Ishikawa (cell line): Measurements from ENCODE around the gene FAM181A.

Experiments
- CREB1 ChIP-seq: IDR thresholded peaks from 2 replicates; pipeline ENCODE4 v1.6.1; 2012; ENCODE audit warnings: low read depth
- EGR1 ChIP-seq: IDR thresholded peaks from 2 replicates; pipeline ENCODE4 v1.6.1; 2012
- NFIC ChIP-seq: IDR thresholded peaks from 2 replicates; pipeline ENCODE4 v1.6.1; 2012
- TAF1 ChIP-seq: IDR thresholded peaks from 2 replicates; pipeline ENCODE4 v1.6.1; 2012; ENCODE audit warnings: low read depth, mild to moderate bottlenecking
- TF ChIP-seq, protein P1 (sequence below): IDR thresholded peaks from 2 replicates; pipeline ENCODE4 v1.6.1; 2012; ENCODE audit warnings: low read depth, mild to moderate bottlenecking
- TF ChIP-seq, protein P2 (sequence below): IDR thresholded peaks from 2 replicates; pipeline ENCODE4 v1.6.1; 2012

DNA sequence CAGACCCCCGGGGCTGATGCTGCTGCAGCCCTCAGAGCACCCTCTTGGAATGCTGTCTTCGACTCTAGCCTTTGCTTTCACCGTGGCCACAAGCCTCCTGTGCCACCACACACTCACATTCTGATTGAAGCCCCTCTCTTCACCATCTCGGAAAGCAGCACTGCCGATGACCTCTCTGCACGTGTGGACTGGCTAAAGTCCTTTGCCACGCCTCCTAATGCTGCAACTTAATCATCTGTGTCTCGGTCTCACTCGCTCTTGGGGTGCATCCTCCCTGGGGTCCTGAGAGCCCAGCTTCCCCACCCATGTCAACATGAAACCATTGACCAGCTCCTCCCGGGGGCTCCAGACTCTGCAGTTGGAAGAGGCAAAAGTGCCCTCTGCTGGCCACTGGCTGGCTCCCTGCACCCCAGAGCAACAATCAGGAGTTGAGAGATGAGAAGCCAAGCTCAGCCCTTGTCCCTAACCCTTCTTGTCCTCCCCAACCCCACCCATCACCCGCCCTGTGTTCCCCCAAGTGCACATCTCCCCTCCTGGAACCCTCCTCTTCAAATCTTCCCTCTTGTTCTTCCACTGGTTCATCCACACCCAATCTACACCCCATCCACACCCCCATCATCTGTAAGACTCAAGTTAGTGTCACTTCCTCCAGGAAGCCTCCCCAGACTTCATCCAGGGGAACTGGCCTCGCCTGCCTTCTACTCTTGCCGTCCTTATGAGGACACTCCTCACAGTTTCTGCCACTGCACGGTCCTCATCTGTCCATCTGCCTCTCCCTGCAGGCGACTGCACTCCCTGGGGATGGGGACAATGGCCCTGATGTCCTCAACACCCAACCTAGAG, 23.6 kb upstream of the FAM181A start:
- no peak for TF ChIP-seq NFIC
- TF ChIP-seq, protein P1, sequence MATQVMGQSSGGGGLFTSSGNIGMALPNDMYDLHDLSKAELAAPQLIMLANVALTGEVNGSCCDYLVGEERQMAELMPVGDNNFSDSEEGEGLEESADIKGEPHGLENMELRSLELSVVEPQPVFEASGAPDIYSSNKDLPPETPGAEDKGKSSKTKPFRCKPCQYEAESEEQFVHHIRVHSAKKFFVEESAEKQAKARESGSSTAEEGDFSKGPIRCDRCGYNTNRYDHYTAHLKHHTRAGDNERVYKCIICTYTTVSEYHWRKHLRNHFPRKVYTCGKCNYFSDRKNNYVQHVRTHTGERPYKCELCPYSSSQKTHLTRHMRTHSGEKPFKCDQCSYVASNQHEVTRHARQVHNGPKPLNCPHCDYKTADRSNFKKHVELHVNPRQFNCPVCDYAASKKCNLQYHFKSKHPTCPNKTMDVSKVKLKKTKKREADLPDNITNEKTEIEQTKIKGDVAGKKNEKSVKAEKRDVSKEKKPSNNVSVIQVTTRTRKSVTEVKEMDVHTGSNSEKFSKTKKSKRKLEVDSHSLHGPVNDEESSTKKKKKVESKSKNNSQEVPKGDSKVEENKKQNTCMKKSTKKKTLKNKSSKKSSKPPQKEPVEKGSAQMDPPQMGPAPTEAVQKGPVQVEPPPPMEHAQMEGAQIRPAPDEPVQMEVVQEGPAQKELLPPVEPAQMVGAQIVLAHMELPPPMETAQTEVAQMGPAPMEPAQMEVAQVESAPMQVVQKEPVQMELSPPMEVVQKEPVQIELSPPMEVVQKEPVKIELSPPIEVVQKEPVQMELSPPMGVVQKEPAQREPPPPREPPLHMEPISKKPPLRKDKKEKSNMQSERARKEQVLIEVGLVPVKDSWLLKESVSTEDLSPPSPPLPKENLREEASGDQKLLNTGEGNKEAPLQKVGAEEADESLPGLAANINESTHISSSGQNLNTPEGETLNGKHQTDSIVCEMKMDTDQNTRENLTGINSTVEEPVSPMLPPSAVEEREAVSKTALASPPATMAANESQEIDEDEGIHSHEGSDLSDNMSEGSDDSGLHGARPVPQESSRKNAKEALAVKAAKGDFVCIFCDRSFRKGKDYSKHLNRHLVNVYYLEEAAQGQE, result no peak
- TF ChIP-seq CREB1, result no peak
- TF ChIP-seq EGR1, result no peak
- TF ChIP-seq, protein P2, sequence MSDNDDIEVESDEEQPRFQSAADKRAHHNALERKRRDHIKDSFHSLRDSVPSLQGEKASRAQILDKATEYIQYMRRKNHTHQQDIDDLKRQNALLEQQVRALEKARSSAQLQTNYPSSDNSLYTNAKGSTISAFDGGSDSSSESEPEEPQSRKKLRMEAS, result no peak
- no peak for TF ChIP-seq TAF1
